Measurements from ENCODE around the gene CBFA2T3. TPM values are rescaled to one million over a fixed set of nuclear protein-coding genes. Genes with fewer than 3 reads are reported as not detected.

The CBFA2T3 gene
- total and polyA plus RNA-seq, 7 experiments from 2014 or later, result 0.14 to 25.2 (median 0.38) TPM; not detected in 1

- H3K4me3 Mint-ChIP-seq, result no peak overlapping the region
Measured at GRCh38 chr16:88906535-88907105, 70.4 kb downstream of the CBFA2T3 start.

GRCh38 chr16:88906020-88906419 is 71.0 kb downstream of the CBFA2T3 start:
- no peak overlapping the region for H3K27ac ChIP-seq (ENCODE audit: low read depth, low read length)
- no peak overlapping the region for H3K4me3 ChIP-seq (ENCODE audit: low read length)
- no peaks in the 10 kb centered on the region for H3K36me3 ChIP-seq (ENCODE audit: control insufficient read depth in 2 of 3, insufficient read depth in 3 of 3, low read length in 3 of 3)
- Mint-ChIP-seq H3K27ac (no peak overlapping the region), H3K4me3 (no peak overlapping the region), H3K4me1 (peaks cover 0 to 4% (median 0%) of the 10 kb centered on the region in 7 donors), H3K36me3 (no peaks in the 10 kb centered on the region), H3K9me3 (no peaks in the 10 kb centered on the region), H3K27me3 (no peaks in the 10 kb centered on the region)
- POLR2A ChIA-PET, result no interaction called here
- no peaks in the 10 kb centered on the region for H3K4me1 ChIP-seq (ENCODE audit: control insufficient read depth in 2 of 2, insufficient read depth in 2 of 2, low read length in 2 of 2)
- intact Hi-C loops (cut with micrococcal nuclease), result no loop called here
- DNase-seq (no peak), ATAC-seq (no peak)
- H3K9me3 ChIP-seq (ENCODE audit: control insufficient read depth in 2 of 3, low read length in 3 of 3), result no peaks in the 10 kb centered on the region
- CTCF ChIA-PET, result no interaction called here
- no peaks in the 10 kb centered on the region for H3K27me3 ChIP-seq (ENCODE audit: control insufficient read depth in 2 of 2, insufficient read depth in 2 of 2, low read length in 2 of 2)

More at GRCh38 chr16:88906535-88907105, 70.4 kb downstream of the CBFA2T3 start:
- Histone ChIP-seq H3K27me3 (ENCODE audit: control insufficient read depth in 2 of 2, insufficient read depth in 2 of 2, low read length in 2 of 2) (no peaks in the 10 kb centered on the region), H3K9me3 (ENCODE audit: control insufficient read depth in 2 of 3, low read length in 3 of 3) (no peaks in the 10 kb centered on the region), H3K4me3 (ENCODE audit: low read length) (no peak overlapping the region), H3K36me3 (ENCODE audit: control insufficient read depth in 2 of 3, insufficient read depth in 3 of 3, low read length in 3 of 3) (no peaks in the 10 kb centered on the region), H3K27ac (ENCODE audit: low read depth, low read length) (no peak overlapping the region), H3K4me1 (ENCODE audit: control insufficient read depth in 2 of 2, insufficient read depth in 2 of 2, low read length in 2 of 2) (no peaks in the 10 kb centered on the region)
- POLR2A ChIA-PET, result no interaction called here
- Mint-ChIP-seq H3K36me3 (no peaks in the 10 kb centered on the region), H3K4me1 (peaks cover 0 to 4% (median 0%) of the 10 kb centered on the region in 7 donors), H3K27ac (no peak overlapping the region), H3K9me3 (no peaks in the 10 kb centered on the region), H3K27me3 (no peaks in the 10 kb centered on the region)
- CTCF ChIA-PET, result no interaction called here
- intact Hi-C loops (cut with micrococcal nuclease), result no loop called here
- DNase-seq (no peak), ATAC-seq (no peak)

GRCh38 chr16:88905563-88905962 is 71.4 kb downstream of the CBFA2T3 start:
- Histone ChIP-seq H3K4me3 (ENCODE audit: low read length) (no peak overlapping the region), H3K27ac (ENCODE audit: low read depth, low read length) (no peak overlapping the region), H3K9me3 (ENCODE audit: control insufficient read depth in 2 of 3, low read length in 3 of 3) (no peaks in the 10 kb centered on the region), H3K36me3 (ENCODE audit: control insufficient read depth in 2 of 3, insufficient read depth in 3 of 3, low read length in 3 of 3) (no peaks in the 10 kb centered on the region), H3K27me3 (ENCODE audit: control insufficient read depth in 2 of 2, insufficient read depth in 2 of 2, low read length in 2 of 2) (no peaks in the 10 kb centered on the region), H3K4me1 (ENCODE audit: control insufficient read depth in 2 of 2, insufficient read depth in 2 of 2, low read length in 2 of 2) (no peaks in the 10 kb centered on the region)
- ATAC-seq, result no peak
- Mint-ChIP-seq H3K27me3 (no peaks in the 10 kb centered on the region), H3K27ac (no peak overlapping the region), H3K9me3 (no peaks in the 10 kb centered on the region), H3K4me1 (peaks cover 0 to 4% (median 0%) of the 10 kb centered on the region in 7 donors), H3K36me3 (no peaks in the 10 kb centered on the region), H3K4me3 (no peak overlapping the region)
- ChIA-PET POLR2A (no interaction called here), CTCF (no interaction called here)
- no peak for DNase-seq
- intact Hi-C loops (cut with micrococcal nuclease), result no loop called here

GRCh38 chr16:88904676-88905365 is 72.2 kb downstream of the CBFA2T3 start:
- H3K36me3 Mint-ChIP-seq, result no peaks in the 10 kb centered on the region
- ChIA-PET CTCF (no interaction called here), POLR2A (no interaction called here)
- Histone ChIP-seq H3K4me3 (ENCODE audit: low read length) (no peak overlapping the region), H3K4me1 (ENCODE audit: control insufficient read depth in 2 of 2, insufficient read depth in 2 of 2, low read length in 2 of 2) (no peaks in the 10 kb centered on the region), H3K27ac (ENCODE audit: low read depth, low read length) (no peak overlapping the region), H3K36me3 (ENCODE audit: control insufficient read depth in 2 of 3, insufficient read depth in 3 of 3, low read length in 3 of 3) (no peaks in the 10 kb centered on the region), H3K9me3 (ENCODE audit: control insufficient read depth in 2 of 3, low read length in 3 of 3) (no peaks in the 10 kb centered on the region), H3K27me3 (ENCODE audit: control insufficient read depth in 2 of 2, insufficient read depth in 2 of 2, low read length in 2 of 2) (no peaks in the 10 kb centered on the region)
- ATAC-seq (no peak), DNase-seq (no peak)
- H3K4me1 Mint-ChIP-seq, result peaks cover 0 to 4% (median 0%) of the 10 kb centered on the region in 7 donors
- H3K4me3 Mint-ChIP-seq, result no peak overlapping the region
- H3K27me3 Mint-ChIP-seq, result no peaks in the 10 kb centered on the region
- no peak overlapping the region for H3K27ac Mint-ChIP-seq
- intact Hi-C loops (cut with micrococcal nuclease), result no loop called here
- no peaks in the 10 kb centered on the region for H3K9me3 Mint-ChIP-seq

- Histone ChIP-seq H3K4me1 (ENCODE audit: control insufficient read depth in 2 of 2, insufficient read depth in 2 of 2, low read length in 2 of 2) (no peaks in the 10 kb centered on the region), H3K9me3 (ENCODE audit: control insufficient read depth in 2 of 3, low read length in 3 of 3) (no peaks in the 10 kb centered on the region), H3K27me3 (ENCODE audit: control insufficient read depth in 2 of 2, insufficient read depth in 2 of 2, low read length in 2 of 2) (no peaks in the 10 kb centered on the region), H3K4me3 (ENCODE audit: low read length) (no peak overlapping the region), H3K36me3 (ENCODE audit: control insufficient read depth in 2 of 3, insufficient read depth in 3 of 3, low read length in 3 of 3) (no peaks in the 10 kb centered on the region), H3K27ac (ENCODE audit: low read depth, low read length) (no peak overlapping the region)
- POLR2A ChIA-PET, result no interaction called here
- intact Hi-C loops (cut with micrococcal nuclease), result no loop called here
- DNase-seq, result no peak
- CTCF ChIA-PET, result no interaction called here
- Mint-ChIP-seq H3K36me3 (no peaks in the 10 kb centered on the region), H3K27ac (no peak overlapping the region), H3K9me3 (no peaks in the 10 kb centered on the region), H3K4me3 (no peak overlapping the region), H3K4me1 (peaks cover 0 to 4% (median 0%) of the 10 kb centered on the region in 7 donors), H3K27me3 (no peaks in the 10 kb centered on the region)
- ATAC-seq, result no peak
Measured at GRCh38 chr16:88903267-88903666, 73.7 kb downstream of the CBFA2T3 start.

GRCh38 chr16:88902744-88903143 is 74.3 kb downstream of the CBFA2T3 start:
- no peaks in the 10 kb centered on the region for H3K27me3 Mint-ChIP-seq
- no peak overlapping the region for H3K27ac ChIP-seq (ENCODE audit: low read depth, low read length)
- DNase-seq (no peak), ATAC-seq (no peak)
- no peaks in the 10 kb centered on the region for H3K9me3 Mint-ChIP-seq
- CTCF ChIA-PET, result no interaction called here
- H3K4me1 Mint-ChIP-seq, result peaks cover 0 to 4% (median 0%) of the 10 kb centered on the region in 7 donors
- intact Hi-C loops (cut with micrococcal nuclease), result no loop called here
- POLR2A ChIA-PET, result no interaction called here
- no peak overlapping the region for H3K4me3 Mint-ChIP-seq
- H3K36me3 ChIP-seq (ENCODE audit: control insufficient read depth in 2 of 3, insufficient read depth in 3 of 3, low read length in 3 of 3), result no peaks in the 10 kb centered on the region
- no peak overlapping the region for H3K27ac Mint-ChIP-seq
- no peak overlapping the region for H3K4me3 ChIP-seq (ENCODE audit: low read length)
- no peaks in the 10 kb centered on the region for H3K27me3 ChIP-seq (ENCODE audit: control insufficient read depth in 2 of 2, insufficient read depth in 2 of 2, low read length in 2 of 2)
- no peaks in the 10 kb centered on the region for H3K4me1 ChIP-seq (ENCODE audit: control insufficient read depth in 2 of 2, insufficient read depth in 2 of 2, low read length in 2 of 2)
- no peaks in the 10 kb centered on the region for H3K36me3 Mint-ChIP-seq
- H3K9me3 ChIP-seq (ENCODE audit: control insufficient read depth in 2 of 3, low read length in 3 of 3), result no peaks in the 10 kb centered on the region

- ChIA-PET POLR2A (no interaction called here), CTCF (no interaction called here)
- no peak overlapping the region for H3K27ac Mint-ChIP-seq
- H3K4me3 Mint-ChIP-seq, result no peak overlapping the region
- no peak overlapping the region for H3K27ac ChIP-seq (ENCODE audit: low read depth, low read length)
- H3K27me3 Mint-ChIP-seq, result no peaks in the 10 kb centered on the region
- no peak overlapping the region for H3K4me3 ChIP-seq (ENCODE audit: low read length)
- DNase-seq, result no peak
- intact Hi-C loops (cut with micrococcal nuclease), result no loop called here
- no peaks in the 10 kb centered on the region for H3K36me3 ChIP-seq (ENCODE audit: control insufficient read depth in 2 of 3, insufficient read depth in 3 of 3, low read length in 3 of 3)
- no peaks in the 10 kb centered on the region for H3K27me3 ChIP-seq (ENCODE audit: control insufficient read depth in 2 of 2, insufficient read depth in 2 of 2, low read length in 2 of 2)
- peaks cover 0 to 4% (median 0%) of the 10 kb centered on the region in 7 donors for H3K4me1 Mint-ChIP-seq
- no peaks in the 10 kb centered on the region for H3K9me3 Mint-ChIP-seq
- no peaks in the 10 kb centered on the region for H3K9me3 ChIP-seq (ENCODE audit: control insufficient read depth in 2 of 3, low read length in 3 of 3)
- ATAC-seq, result no peak
- H3K36me3 Mint-ChIP-seq, result no peaks in the 10 kb centered on the region
- no peaks in the 10 kb centered on the region for H3K4me1 ChIP-seq (ENCODE audit: control insufficient read depth in 2 of 2, insufficient read depth in 2 of 2, low read length in 2 of 2)
Measured at GRCh38 chr16:88901718-88902337, 75.2 kb downstream of the CBFA2T3 start.
